GM21619 (cell line): ENCODE data around the gene SERPINI1.

ENCODE experiments used
- ATAC-seq: cut with Tn5 transposase; IDR thresholded peaks from one replicate; pipeline ENCODE4 v1.9.1; 2021; ENCODE audit not compliant: unreplicated experiment

The SERPINI1 gene

DNA sequence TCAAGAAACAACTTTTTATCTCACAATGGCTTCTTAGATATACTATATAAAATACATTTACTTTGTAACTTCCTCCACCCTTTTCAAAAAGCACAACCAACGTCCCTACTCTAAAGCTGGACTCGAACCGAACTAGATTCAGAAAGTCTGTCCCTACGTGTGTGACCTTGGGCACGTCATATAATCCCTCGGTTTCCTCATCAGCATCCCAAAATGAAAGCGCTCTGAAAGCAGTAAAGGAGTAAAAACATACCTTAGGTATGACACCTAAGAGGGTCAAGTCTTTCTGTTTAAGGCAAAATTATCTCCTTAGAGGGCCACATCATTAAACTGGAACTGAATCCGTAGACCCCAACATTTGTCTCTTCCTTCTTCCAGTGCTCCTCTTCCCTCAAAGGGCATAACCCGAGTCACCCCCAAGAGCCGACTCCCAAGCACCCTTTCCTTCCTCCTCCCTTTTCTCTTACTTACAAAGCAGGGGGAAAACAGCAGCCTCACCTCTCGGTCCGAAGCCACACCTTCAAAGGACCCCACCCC is 1.5 kb upstream of the SERPINI1 start:
- ATAC-seq = no peak

DNA sequence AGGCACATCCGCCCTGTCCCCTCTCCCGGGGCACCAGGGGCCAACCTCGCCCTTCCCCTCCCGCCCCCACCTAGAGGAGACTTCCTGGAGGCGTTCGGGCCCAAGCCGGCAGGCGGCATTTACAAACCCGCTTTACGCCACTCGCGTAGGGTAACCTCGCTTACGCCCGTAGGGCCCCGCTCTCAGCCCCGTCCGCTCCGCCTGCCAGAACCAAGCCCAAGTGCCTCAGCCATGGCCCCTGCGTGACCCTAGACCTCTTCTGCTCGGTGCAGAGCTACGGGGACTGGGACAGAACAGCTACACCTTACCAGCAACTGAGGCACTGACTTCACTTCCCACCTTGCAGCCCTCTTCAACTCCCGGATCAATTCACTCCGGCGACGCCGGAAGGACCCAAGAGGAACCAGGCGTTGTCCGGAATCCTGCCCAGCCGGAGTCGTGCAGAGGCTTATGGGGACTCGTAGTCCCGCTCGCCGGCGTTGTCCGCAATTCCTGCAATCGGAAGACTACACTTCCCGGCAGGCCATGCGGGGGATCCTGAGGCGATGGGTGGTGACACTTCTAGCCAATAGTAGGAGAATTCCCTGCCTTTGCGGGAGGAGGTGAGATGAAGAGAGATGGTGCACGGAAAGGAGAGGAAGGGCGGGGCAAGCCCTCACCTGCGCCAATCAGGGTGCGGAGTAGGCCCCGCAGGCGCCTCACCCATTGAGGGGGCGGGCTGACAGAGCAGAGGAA is 856 bp upstream of the SERPINI1 start, which contains the start of gene PDCD10:
PDCD10 (minus strand) TSS at position 395 of the 735 bp plus-strand sequence. CDS start 14,735 bp downstream, outside the sequence.
- peak; percentile 84 for ATAC-seq

DNA sequence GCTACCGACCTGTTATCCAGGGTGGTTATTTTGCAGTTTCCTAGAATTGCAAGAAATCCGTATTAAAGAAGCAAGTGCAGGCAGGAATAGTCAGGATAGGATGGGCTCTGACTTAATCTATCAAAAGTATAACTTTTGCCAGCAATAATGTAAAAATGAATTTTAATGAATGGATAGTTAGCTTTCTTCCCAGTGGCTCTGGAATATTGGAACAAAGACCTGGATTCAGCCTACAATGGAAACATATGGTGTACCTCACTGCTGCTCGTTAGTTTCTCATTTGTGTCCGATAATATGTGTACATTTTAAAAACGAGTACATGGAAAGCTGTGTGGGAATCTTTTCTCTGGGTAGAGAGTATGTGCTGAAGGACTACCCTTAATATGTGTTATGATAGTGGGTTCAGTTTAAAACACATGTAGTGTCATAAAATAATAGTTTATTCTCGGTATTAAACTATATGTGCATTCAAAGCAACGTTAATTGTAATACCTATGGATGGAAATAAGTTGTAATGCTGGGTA is 805 bp downstream of the SERPINI1 start:
- no peak for ATAC-seq

DNA sequence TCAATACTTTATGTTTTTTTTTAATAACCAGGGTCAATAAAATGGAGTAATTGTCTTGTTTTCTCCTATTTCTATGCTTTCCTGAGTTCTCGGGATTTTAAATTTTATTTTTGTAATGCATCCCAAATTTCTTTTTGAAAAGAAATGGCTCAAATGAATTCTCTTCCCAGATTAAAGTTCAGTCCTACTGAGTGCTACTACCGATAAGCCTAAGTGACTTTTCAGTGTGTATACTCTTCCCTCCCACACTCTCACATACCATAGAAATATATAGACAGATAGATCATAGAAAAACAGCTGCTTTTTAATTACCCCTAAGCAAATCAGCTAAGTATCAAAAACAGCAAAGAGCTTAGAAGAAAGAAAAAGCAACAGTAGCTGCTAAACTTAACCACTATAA is 1.5 kb downstream of the SERPINI1 start:
- no peak for ATAC-seq

DNA sequence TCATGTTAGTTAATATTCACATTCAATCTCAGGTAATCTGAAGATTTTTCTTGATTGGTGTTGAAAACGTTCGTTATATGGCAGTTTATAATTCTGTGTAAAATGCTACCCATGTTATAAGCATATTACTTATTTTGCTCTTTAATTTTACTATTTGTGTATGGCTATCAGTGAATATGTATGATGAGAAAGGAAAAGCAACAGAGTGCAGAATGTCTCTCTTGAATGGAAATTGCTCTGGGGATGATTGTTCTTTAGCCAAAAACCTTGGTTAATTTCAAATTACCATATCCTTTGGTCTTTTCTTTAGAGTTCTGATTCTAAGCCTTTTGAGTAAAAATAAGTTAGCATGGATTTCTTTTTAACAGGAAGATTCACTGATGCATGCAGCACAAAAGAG is 2.5 kb downstream of the SERPINI1 start:
- ATAC-seq = no peak

DNA sequence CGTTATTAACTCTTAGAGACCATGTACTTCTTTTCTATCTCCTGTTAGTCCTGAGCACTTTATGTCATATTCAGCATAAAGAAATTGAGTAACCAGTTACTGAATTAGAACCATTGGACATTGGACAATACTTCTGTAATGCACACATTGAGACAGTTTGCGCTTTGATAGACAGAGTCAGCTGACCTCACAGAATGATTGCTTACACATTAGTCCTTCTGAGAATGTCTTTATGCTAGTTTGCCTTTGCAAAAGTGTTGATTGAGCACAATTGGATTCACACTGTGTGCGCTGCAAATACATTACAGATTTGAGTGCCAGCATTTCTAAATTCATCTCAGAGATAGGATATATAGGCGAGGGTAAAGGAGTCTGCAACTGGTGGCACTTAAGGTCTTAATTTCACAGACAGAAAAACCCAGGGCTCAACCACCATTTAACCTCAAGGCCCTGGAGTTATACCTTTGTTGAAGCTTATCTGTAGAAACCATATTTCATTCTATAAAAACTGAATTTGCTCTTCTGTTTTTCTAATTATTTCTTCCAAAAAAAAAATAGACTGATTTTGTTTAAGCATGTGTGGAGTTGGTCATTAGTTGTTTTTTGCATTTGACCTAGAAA is 3.8 kb downstream of the SERPINI1 start:
- no peak for ATAC-seq

DNA sequence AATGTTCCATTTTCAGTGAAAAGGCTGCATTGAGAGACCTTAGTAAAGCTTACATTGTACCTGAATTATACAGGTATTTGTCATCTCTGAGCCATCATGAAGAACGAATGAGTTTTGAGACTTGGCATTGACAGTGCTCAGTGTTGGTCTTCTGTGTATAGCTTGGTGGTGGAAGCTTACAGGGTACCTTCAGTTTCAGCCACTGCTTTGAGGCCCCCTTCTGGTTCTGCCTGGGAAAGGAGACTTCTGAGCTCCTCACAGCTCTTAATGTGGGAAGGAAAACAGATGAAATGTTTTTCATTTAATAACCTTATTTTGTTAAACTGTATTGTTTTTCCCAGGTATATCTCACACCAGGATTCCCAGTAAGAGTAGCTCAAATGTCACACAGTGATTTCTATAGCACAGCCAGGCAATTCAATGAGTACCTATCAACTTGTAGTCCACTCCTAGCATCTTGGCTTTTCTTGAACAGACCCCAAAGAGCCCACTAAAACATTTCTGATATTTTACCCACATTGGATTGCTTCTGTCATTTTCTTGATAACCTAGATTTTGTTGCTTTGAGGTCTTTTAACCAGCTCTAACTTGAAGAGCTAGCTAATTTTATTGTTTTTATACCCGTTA is 5.6 kb downstream of the SERPINI1 start:
- ATAC-seq = peak; percentile 95

DNA sequence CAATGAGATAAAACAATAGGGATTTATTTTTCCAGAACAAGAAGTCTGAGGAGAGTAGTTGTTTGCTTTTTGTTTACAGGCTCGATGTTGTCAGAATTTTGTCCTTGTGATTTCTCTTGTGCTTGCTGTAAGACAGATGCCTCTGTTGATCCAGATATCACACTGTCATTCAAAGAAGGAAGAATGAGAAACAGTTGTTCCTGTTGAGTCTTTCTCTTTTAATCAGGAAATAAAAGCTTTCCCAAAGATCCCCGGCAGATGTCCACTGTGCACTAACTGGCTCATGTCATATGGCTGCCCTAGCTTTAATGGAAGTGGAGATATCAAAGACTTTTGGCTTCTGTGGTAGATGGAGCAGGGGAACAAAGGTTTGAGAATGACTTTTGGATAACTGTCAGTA is 6.8 kb downstream of the SERPINI1 start:
- no peak for ATAC-seq

DNA sequence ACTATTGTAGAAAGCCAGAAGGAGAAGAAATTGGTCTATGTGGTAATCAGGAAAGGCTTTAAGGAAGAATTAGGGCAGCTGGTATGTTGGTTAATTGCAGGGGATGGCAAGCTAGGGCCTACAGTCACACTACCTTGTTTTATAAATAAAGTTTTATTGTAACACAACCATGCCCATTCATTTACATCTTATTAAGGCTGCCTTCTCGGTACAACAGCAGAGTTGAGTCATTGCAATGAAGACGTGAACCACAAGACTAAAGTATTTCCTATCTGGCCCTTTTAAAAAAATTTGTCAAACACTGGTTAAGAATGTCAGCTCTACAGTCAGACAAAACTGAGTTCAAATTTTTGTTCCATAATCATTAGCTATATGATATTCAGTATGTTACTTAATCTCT is 8.3 kb downstream of the SERPINI1 start:
- no peak for ATAC-seq

DNA sequence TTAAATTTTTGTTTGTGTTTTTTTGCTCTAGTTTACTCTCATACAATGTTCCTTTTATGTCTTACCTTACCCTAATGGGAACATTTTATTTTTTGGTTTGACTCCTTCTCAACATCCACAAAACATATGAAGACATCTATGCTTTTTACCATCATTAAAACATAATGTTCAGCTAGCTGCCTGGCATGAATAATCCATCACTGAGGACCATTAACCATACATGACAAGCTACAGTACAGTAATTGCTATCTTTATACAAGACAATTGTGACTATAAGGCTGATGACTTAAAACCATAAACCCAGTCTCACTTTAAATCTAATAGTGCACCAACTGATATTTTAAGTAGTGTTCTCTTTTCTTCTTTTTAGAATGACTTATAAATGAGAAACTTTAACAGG is 13.7 kb downstream of the SERPINI1 start:
- no peak for ATAC-seq

DNA sequence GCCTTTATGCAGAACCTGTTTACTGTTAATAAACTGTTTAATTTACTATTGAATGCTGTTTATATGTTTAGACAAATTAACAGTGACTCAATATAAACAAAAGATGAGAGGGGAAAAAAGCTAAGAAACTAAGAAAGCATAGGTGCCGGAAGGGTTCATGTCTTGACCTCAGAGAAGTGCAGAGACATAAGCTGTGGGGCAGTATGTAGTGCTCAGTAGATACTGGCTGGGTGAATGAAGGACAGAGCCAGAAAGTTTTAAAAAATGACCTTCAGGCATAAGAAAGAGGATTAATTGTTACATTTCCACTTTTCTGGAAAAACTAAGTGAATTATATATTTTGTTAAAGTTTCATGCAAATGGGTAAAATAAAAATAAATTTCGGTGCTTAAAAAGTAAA is 14.2 kb downstream of the SERPINI1 start:
- no peak for ATAC-seq

DNA sequence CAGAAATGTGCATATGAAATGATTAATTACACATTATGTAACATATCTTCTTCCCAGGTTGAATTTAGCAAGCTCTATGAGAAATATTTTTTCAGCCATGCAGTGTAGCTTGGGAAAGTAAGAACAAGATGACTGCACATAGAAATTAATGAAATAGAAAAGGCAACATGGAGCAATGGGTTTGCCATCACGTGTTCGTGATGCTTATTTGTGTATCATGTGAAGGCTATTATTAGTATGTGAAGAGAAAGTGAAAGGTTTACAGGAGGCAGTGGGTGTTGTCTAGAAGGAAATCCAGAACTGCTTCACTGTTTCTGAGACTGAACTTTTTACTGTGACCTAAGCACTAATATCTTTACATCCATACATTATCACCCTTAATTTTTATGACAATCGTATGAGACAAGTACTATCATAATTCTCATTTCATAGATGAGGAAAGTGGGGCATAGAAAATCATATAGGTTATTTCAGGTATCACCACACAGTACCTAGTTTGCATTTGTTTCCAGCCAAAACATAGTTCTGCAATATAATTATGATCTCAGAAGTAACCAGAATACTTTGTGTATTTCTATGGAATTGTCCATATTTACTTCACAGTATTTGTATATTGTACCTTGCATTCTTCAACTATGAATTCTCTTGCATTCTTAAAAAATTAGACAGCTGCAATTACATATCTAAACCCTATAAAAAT is 14.9 kb downstream of the SERPINI1 start:
- peak; percentile 98 for ATAC-seq

DNA sequence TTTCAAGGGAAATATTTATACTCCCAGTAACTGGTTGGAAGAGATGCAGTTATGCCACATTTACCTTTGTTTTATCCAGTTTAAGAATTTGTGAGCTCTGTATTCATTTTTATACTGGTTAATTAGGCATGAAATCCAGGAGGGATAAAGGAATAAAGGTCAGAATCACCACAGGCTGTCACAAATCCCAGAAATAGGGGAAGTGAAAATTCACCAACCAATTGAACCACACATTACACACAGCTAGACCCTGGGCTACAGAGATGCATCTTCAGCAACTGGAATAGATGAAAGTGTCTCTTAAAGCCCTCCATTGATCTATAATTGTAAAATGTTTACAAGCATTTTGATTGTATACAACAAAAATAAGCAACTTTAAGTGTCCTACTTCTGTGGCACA is 18.5 kb downstream of the SERPINI1 start:
- no peak for ATAC-seq

DNA sequence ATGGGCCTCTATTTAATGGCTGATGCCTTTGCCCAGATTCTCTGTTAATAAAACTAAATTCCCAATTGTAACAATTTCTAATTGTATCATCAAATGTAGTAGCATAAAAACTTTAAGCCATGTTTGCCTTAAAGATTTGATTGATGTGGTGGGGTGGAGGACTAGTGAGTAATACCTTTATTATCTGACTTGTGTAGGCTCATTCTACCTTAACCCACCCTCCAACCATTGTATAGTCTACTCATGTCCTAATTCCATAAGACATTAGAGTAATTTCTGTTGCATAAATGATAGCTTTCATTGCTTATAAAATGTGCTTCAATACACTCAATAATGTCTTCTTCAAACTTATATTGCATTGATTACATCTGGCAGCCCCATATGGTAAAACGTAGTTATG is 25.8 kb downstream of the SERPINI1 start:
- no peak for ATAC-seq

DNA sequence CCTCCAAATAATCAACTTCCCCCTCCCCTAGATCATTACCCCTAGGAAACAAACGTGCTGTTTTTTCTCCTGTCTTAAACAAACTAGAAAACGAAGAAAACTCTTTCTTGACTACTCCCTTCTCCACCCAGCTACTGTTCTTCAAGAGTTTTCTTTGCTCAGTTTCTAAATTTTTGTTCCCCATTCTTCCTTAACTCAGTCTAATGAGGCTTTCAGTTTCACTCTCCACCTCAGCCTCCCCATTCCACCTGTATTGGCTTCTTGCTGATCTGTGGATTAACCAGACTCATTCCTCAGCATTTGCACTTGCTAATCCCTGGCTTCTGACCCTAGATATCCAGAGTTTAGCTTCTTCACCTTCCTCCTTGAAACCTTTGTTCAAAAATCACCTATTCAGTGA is 26.8 kb downstream of the SERPINI1 start:
- ATAC-seq = no peak

DNA sequence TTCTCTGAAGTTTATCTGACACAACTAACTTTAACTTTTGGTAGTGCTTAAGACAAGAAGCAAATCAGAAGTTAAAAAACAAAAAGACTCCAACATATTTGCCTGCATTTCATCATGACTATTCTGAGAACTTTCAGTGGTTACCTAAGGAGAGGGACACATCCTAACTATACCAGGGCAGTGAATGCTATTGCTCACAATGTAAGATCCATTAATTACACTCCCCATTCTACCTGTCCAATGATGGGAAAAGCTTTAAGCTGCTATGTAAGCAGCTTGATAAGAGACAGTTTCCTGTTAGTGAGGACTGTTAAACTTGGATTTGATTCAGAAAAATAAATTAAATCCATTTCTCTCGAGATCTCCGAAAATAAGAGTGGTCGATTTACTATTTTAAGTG is 37.5 kb downstream of the SERPINI1 start:
- peak; percentile 44 for ATAC-seq

DNA sequence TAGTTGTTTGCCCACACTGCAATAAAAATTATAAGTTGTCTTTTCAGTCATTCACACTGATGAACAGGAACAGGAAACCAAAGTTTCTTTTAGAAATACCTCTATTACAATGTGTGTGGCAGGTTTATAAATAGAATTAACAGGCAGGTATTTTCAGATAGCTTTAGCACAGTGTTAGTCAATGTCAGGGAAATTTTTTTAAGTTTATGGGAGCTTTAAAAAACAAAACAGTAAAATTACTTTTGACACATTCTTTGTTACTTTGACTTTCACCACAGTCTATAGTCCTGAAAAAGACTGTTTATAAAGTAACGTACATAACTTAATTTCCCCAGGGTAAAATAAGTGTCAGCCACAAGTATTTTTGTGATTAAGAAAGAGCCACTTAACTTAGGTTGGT is 38.1 kb downstream of the SERPINI1 start:
- ATAC-seq = peak; percentile 87

DNA sequence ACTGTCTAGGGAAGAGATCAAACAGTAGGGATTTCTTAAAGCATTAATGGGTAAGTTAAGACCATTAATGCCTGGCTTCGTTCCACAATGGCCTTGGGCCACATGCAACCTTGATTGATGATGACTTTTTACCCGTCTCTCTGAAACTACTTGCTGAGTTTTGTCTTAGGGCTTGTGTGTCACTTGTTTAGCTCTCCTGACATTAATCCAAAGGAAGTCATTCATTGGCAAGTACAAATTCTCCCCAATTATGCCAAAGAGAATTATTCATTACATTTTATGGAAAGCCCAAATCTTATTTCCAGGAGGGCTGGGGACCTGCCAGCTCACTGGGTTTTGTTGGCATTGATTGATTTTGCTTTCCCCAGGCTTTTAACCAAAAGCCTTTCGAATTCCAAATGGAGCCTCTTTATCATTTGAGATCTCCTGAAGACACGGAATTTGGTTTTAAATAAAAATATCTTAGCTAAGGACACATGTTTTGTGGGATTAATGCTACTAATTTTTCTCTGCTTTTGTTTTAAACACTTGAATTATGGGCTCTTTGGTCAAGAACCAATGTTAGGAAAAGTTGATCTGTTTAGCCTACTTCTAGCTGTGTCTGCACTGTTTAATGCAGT is 40.7 kb downstream of the SERPINI1 start:
- no peak for ATAC-seq

DNA sequence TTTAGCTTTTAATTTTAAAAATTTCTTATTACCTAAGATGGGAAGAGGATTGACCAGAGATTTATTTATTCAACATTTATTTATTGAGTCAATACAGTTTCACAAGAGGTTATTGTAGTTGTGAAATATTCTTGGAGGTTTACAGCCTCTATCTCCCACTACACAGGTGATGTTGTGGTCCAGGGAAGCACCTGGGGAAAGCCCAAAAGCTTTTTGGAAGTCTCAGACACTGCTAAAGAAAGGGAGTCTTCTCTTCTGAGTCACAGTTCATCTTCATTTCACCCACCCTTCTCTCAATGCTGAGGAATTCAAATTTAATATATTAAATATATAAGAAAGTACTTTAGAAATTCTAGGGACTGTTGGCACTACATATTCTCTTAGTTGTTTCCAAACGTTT is 41.8 kb downstream of the SERPINI1 start:
- no peak for ATAC-seq

DNA sequence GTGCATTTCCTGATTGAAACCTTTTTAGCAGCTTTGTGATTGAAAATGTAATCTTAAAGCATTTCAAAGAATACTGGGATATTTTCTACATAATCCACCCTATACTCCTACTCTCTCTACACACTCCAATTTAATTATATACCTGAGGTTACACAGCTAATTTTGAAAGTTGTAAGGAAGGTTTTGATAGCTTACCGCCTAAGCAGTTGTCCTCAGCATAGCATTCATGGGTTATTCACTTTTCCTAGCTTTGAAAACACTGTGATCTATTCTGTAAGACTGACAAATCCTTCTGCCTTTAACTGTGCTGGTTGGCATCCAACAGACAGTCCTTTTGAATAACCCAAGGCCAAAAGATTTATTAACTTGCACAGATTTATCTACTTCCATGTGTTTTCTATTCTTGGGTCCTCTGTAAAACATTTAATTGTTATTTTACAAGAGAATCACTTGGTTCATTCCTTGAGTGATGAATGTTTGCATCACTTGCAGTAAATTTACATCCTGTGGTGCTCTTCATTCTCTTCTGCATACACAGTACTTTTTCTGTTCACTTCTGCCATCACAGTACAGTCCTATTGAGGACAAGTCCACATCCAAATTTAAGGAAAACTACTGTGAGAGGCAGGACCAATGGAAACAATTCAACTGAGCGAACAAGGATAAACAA is 44.8 kb downstream of the SERPINI1 start:
- no peak for ATAC-seq
